H9 (cell line): ENCODE results near the gene SLC15A3. TPM values are rescaled to one million over a fixed set of nuclear protein-coding genes. Genes with fewer than 3 reads are reported as not detected.

Experiments
- DNase-seq: peaks from one replicate; pipeline ENCODE4 v3.0.0-alpha.2; 2017
- H2AFZ ChIP-seq: one replicate; pipeline ENCODE4 v1.6.1; 2013; ENCODE audit warnings: mild to moderate bottlenecking, low read length, control low read depth, moderate library complexity
- H2AK5ac ChIP-seq: 2 replicates; pipeline ENCODE4 v1.6.1; 2013; ENCODE audit warnings: low read length, control low read depth, mixed read lengths; ENCODE audit not compliant: insufficient read length
- H2BK120ac ChIP-seq: one replicate; pipeline ENCODE4 v1.6.1; 2013; ENCODE audit warnings: low read depth, mild to moderate bottlenecking, low read length, control low read depth, inconsistent platforms; ENCODE audit not compliant: poor library complexity, severe bottlenecking
- H2BK12ac ChIP-seq: 2 replicates; pipeline ENCODE4 v1.6.1; 2013; ENCODE audit warnings: low read length, control low read depth, mixed read lengths, low read depth; ENCODE audit not compliant: insufficient read length
- H2BK15ac ChIP-seq: 2 replicates; pipeline ENCODE4 v1.6.1; 2013; ENCODE audit warnings: low read depth, low read length, control low read depth
- H2BK20ac ChIP-seq: one replicate; pipeline ENCODE4 v1.6.1; 2013; ENCODE audit warnings: low read depth, mild to moderate bottlenecking, low read length, control low read depth, inconsistent platforms; ENCODE audit not compliant: poor library complexity, severe bottlenecking
- H2BK5ac ChIP-seq: 2 replicates; pipeline ENCODE4 v1.6.1; 2013; ENCODE audit warnings: low read length, control low read depth, mixed read lengths; ENCODE audit not compliant: insufficient read length
- H3K14ac ChIP-seq: 2 replicates; pipeline ENCODE4 v1.6.1; 2013; ENCODE audit warnings: low read length, control low read depth; ENCODE audit not compliant: insufficient read depth
- H3K18ac ChIP-seq: 2 replicates; pipeline ENCODE4 v1.6.1; 2013; ENCODE audit warnings: low read depth, mild to moderate bottlenecking, mixed read lengths, low read length, control low read depth; ENCODE audit not compliant: insufficient read length
- H3K23ac ChIP-seq: 2 replicates; pipeline ENCODE4 v1.6.1; 2013; ENCODE audit warnings: low read length, control low read depth, mixed read lengths, low read depth; ENCODE audit not compliant: insufficient read length
- H3K23me2 ChIP-seq: 2 replicates; pipeline ENCODE4 v1.6.1; 2013; ENCODE audit warnings: low read depth, mild to moderate bottlenecking, mixed read lengths, low read length, control low read depth; ENCODE audit not compliant: insufficient read length, poor library complexity, severe bottlenecking
- H3K27ac ChIP-seq: 2 replicates; pipeline ENCODE4 v1.5.1; 2013; ENCODE audit warnings: low read length, control low read depth, mixed read lengths, low read depth; ENCODE audit not compliant: insufficient read length
- H3K27me3 ChIP-seq: 2 replicates; pipeline ENCODE4 v1.6.1; 2013; ENCODE audit warnings: low read length, control low read depth, inconsistent platforms; ENCODE audit not compliant: insufficient read depth
- H3K4ac ChIP-seq: 2 replicates; pipeline ENCODE4 v1.6.1; 2013; ENCODE audit warnings: low read depth, mild to moderate bottlenecking, control low read depth, inconsistent platforms, low read length, moderate library complexity
- H3K4me1 ChIP-seq: 2 replicates; pipeline ENCODE4 v1.6.1; 2013; ENCODE audit warnings: low read length, control low read depth, inconsistent platforms; ENCODE audit not compliant: insufficient read depth
- H3K4me2 ChIP-seq: 2 replicates; pipeline ENCODE4 v1.6.1; 2013; ENCODE audit warnings: low read length, control low read depth, mixed read lengths; ENCODE audit not compliant: insufficient read length, insufficient read depth
- H3K56ac ChIP-seq: 2 replicates; pipeline ENCODE4 v1.6.1; 2013; ENCODE audit warnings: low read depth, mild to moderate bottlenecking, mixed read lengths, low read length, control low read depth; ENCODE audit not compliant: insufficient read length
- H3K79me1 ChIP-seq: 2 replicates; pipeline ENCODE4 v1.6.1; 2013; ENCODE audit warnings: low read depth, mild to moderate bottlenecking, moderate library complexity, low read length, control low read depth, inconsistent platforms; ENCODE audit not compliant: insufficient read depth, poor library complexity, severe bottlenecking
- H3K79me2 ChIP-seq: 2 replicates; pipeline ENCODE4 v1.6.1; 2013; ENCODE audit warnings: low read length, control low read depth, inconsistent platforms; ENCODE audit not compliant: insufficient read depth
- H3K9ac ChIP-seq: 2 replicates; pipeline ENCODE4 v1.6.1; 2013; ENCODE audit warnings: low read length, control low read depth, mixed read lengths; ENCODE audit not compliant: insufficient read length; ENCODE audit errors: extremely low read depth
- H3K9me3 ChIP-seq: one replicate; pipeline ENCODE4 v1.6.1; 2013; ENCODE audit warnings: low read depth, low read length, inconsistent platforms; ENCODE audit not compliant: control insufficient read depth
- H3T11ph ChIP-seq: one replicate; pipeline ENCODE4 v1.6.1; 2013; ENCODE audit warnings: mild to moderate bottlenecking, low read length, control low read depth, inconsistent platforms
- H4K20me1 ChIP-seq: one replicate; pipeline ENCODE4 v1.6.1; 2013; ENCODE audit not compliant: control insufficient read depth, insufficient read length, insufficient read depth
- H4K5ac ChIP-seq: 2 replicates; pipeline ENCODE4 v1.6.1; 2013; ENCODE audit warnings: low read depth, mild to moderate bottlenecking, mixed read lengths, low read length, control low read depth; ENCODE audit not compliant: insufficient read length
- H4K8ac ChIP-seq: replicated peaks from 2 replicates; pipeline ENCODE4 v1.6.1; 2013; ENCODE audit warnings: low read length, control low read depth, mixed read lengths, low read depth; ENCODE audit not compliant: insufficient read length
- H4K91ac ChIP-seq: 2 replicates; pipeline ENCODE4 v1.6.1; 2013; ENCODE audit warnings: low read depth, mild to moderate bottlenecking, moderate library complexity, mixed read lengths, low read length, control low read depth; ENCODE audit not compliant: insufficient read length
- H3K27ac Mint-ChIP-seq, 3 experiments: 2 replicates in 2 of 3; 3 replicates in 1 of 3; pipeline ENCODE4 v1.8.0; 2020 to 2021; ENCODE audit warnings: mixed read lengths in 3 of 3, mild to moderate bottlenecking in 1 of 3, moderate library complexity in 1 of 3
- H3K27me3 Mint-ChIP-seq: 2 replicates; pipeline ENCODE4 v1.8.0; 2021; ENCODE audit warnings: low read depth, mild to moderate bottlenecking, moderate library complexity, mixed read lengths
- H3K36me3 Mint-ChIP-seq, 3 experiments: 2 replicates in 2 of 3; 3 replicates in 1 of 3; pipeline ENCODE4 v1.8.0; 2020 to 2021; ENCODE audit warnings: low read depth in 3 of 3, mixed read lengths in 3 of 3; ENCODE audit not compliant: insufficient read depth in 1 of 3
- H3K4me1 Mint-ChIP-seq, 2 experiments: 2 replicates each; pipeline ENCODE4 v1.8.0; 2020; ENCODE audit warnings: mixed read lengths in 2 of 2
- H3K4me3 Mint-ChIP-seq, 2 experiments: 2 replicates in 1 of 2; 3 replicates in 1 of 2; pipeline ENCODE4 v1.8.0; 2020 to 2021; ENCODE audit warnings: mild to moderate bottlenecking in 2 of 2, mixed read lengths in 2 of 2, moderate library complexity in 1 of 2
- H3K9me3 Mint-ChIP-seq, 2 experiments: 2 replicates in 1 of 2; 3 replicates in 1 of 2; pipeline ENCODE4 v1.8.0; 2020; ENCODE audit warnings: mild to moderate bottlenecking in 2 of 2, mixed read lengths in 2 of 2, moderate library complexity in 1 of 2
- CTCF ChIP-seq: fragments of 200-600 bp; sonication (generic); conservative IDR thresholded peaks from 3 replicates; pipeline ENCODE4 v1.8.0; 2021; ENCODE audit warnings: antibody characterized with exemption, mild to moderate bottlenecking
- WGBS: extraction: QIAGEN DNeasy Blood & Tissue Kit; methylation state at CpG from one replicate; pipeline ENCODE4 v1.1.7; 2013; ENCODE audit warnings: missing lambda C conversion rate, low lambda C conversion rate, mixed read lengths; ENCODE audit not compliant: insufficient read length; ENCODE audit errors: extremely low coverage; 5-methylcytosine and 5-hydroxymethylcytosine counted together
- total RNA-seq: library from RNA; stranded (reverse); gene quantifications from 2 replicates; pipeline ENCODE4 v1.2.1, GENCODE V29; 2021

The SLC15A3 gene
- total RNA-seq, 1 experiment from 2014 or later: 7.0 TPM

GRCh38 chr11:60992842-60993409, 41.0 kb upstream of the SLC15A3 start:
- Histone ChIP-seq H2BK12ac (no peak overlapping the region), H3K23ac (no peak overlapping the region), H3K23me2 (no peaks in the 10 kb centered on the region), H3K27me3 (no peaks in the 10 kb centered on the region), H2BK20ac (no peak overlapping the region), H2BK120ac (no peak overlapping the region), H4K8ac (no peak overlapping the region), H3K56ac (no peak overlapping the region), H4K5ac (no peak overlapping the region), H3K9me3 (no peaks in the 10 kb centered on the region), H4K91ac (no peak overlapping the region), H3T11ph (no peak overlapping the region), H2AK5ac (no peak overlapping the region), H3K9ac (no peak overlapping the region), H3K79me2 (no peaks in the 10 kb centered on the region), H2BK5ac (no peak overlapping the region), H4K20me1 (no peaks in the 10 kb centered on the region), H3K4me2 (no peak overlapping the region), H3K14ac (no peak overlapping the region), H2BK15ac (no peak overlapping the region), H3K4me1 (no peaks in the 10 kb centered on the region), H3K18ac (no peak overlapping the region), H3K4ac (no peak overlapping the region), H3K79me1 (no peaks in the 10 kb centered on the region), H2AFZ (no peak overlapping the region), H3K27ac (no peak overlapping the region)
- no peak for TF ChIP-seq CTCF
- no peak overlapping the region for H3K4me3 Mint-ChIP-seq
- H3K27ac Mint-ChIP-seq: no peak overlapping the region
- no peak for DNase-seq
- H3K27me3 Mint-ChIP-seq: peaks cover 41% of the 10 kb centered on the region
- no peaks in the 10 kb centered on the region for H3K9me3 Mint-ChIP-seq
- peaks cover 0 to 4% of the 10 kb centered on the region in 2 experiments; a peak in 1 of 4 replicates for H3K4me1 Mint-ChIP-seq
- no CpG with 5 or more reads among the region's 5 CpGs for WGBS
- H3K36me3 Mint-ChIP-seq: no peaks in the 10 kb centered on the region
